Thymus (tissue), 11 donors: ENCODE measurements around the gene ZNF444. TPM values are rescaled to one million over a fixed set of nuclear protein-coding genes. Genes with fewer than 3 reads are reported as not detected.

Experiments
- DNase-seq, 9 donors: peaks; one replicate each; pipeline ENCODE4 v3.0.0-alpha.2; 2013; ENCODE audit warnings: low spot score in 9 of 9, low read depth in 6 of 9, missing footprints in 1 of 9
- H3K27ac ChIP-seq, 2 donors: one replicate each; pipeline ENCODE4 v1.5.1; 2013; ENCODE audit warnings: control low read depth in 1 of 2, low read depth in 1 of 2, low read length in 1 of 2, mild to moderate bottlenecking in 1 of 2, moderate library complexity in 1 of 2
- H3K27me3 ChIP-seq, 2 donors: one replicate each; pipeline ENCODE4 v1.5.1; 2013; ENCODE audit warnings: low read length in 1 of 2; ENCODE audit not compliant: control insufficient read depth in 2 of 2, insufficient read depth in 1 of 2
- H3K36me3 ChIP-seq, 2 donors: one replicate each; pipeline ENCODE4 v1.5.1; 2013; ENCODE audit warnings: low read length in 1 of 2, mild to moderate bottlenecking in 1 of 2, moderate library complexity in 1 of 2; ENCODE audit not compliant: control insufficient read depth in 2 of 2, insufficient read depth in 2 of 2
- H3K4me1 ChIP-seq, 2 donors: one replicate each; pipeline ENCODE4 v1.5.1; 2013; ENCODE audit warnings: low read length in 2 of 2; ENCODE audit not compliant: control insufficient read depth in 2 of 2, insufficient read depth in 2 of 2
- H3K4me3 ChIP-seq, 2 donors: one replicate each; pipeline ENCODE4 v1.5.1; 2013; ENCODE audit warnings: low read length in 2 of 2, control low read depth in 1 of 2, mild to moderate bottlenecking in 1 of 2
- H3K9me3 ChIP-seq, 2 donors: one replicate each; pipeline ENCODE4 v1.5.1; 2013; ENCODE audit warnings: low read length in 1 of 2, mild to moderate bottlenecking in 1 of 2; ENCODE audit not compliant: control insufficient read depth in 2 of 2, insufficient read depth in 1 of 2
- WGBS: extraction: QIAGEN DNeasy Blood & Tissue Kit; methylation state at CpG from one replicate; pipeline ENCODE4 v1.1.7; 2013; 5-methylcytosine and 5-hydroxymethylcytosine counted together
- polyA plus RNA-seq: library from polyadenylated mRNA; stranded (reverse); fragments of 200-250 nt; gene quantifications from one replicate; pipeline ENCODE4 v1.2.3, GENCODE V29; 2013
- total RNA-seq: library from RNA; stranded (reverse); fragments of 120-200 nt; gene quantifications from one replicate; pipeline ENCODE4 v1.2.4, GENCODE V29; 2013
- donor health status: healthy.

Gene ZNF444
- total and polyA plus RNA-seq, 2 donors, result 21.2 to 45.5 TPM

GRCh38 chr19:56118666-56119581 is 22.2 kb upstream of the ZNF444 start:
- Histone ChIP-seq H3K27ac (peak overlapping the region; percentile 37 to 90), H3K9me3 (no peaks in the 10 kb centered on the region), H3K4me3 (no peak overlapping the region), H3K36me3 (peaks cover 0 to 8% of the 10 kb centered on the region in 2 donors), H3K4me1 (peaks cover 11 to 47% of the 10 kb centered on the region in 2 donors), H3K27me3 (no peaks in the 10 kb centered on the region)
- DNase-seq, result no peak
- 77% methylated on average over 8 of the region's 8 CpGs for WGBS

- H3K4me3 ChIP-seq, result peak overlapping the region in 1 of 2 donors; percentile 63
- H3K27ac ChIP-seq, result peak overlapping the region; percentile 64 to 90
- no peak for DNase-seq
- no peaks in the 10 kb centered on the region for H3K9me3 ChIP-seq
- 73% methylated on average over 16 of the region's 16 CpGs for WGBS
- H3K36me3 ChIP-seq, result peaks cover 0 to 8% of the 10 kb centered on the region in 2 donors
- peaks cover 12 to 49% of the 10 kb centered on the region in 2 donors for H3K4me1 ChIP-seq
- H3K27me3 ChIP-seq, result no peaks in the 10 kb centered on the region
Observed at GRCh38 chr19:56119582-56119978, 21.5 kb upstream of the ZNF444 start.

GRCh38 chr19:56120002-56120370 is 21.1 kb upstream of the ZNF444 start:
- no peak for DNase-seq
- H3K27ac ChIP-seq, result peak overlapping the region; percentile 90 to 91
- 30% methylated on average over 8 of the region's 8 CpGs for WGBS
- H3K4me1 ChIP-seq, result peaks cover 11 to 49% of the 10 kb centered on the region in 2 donors
- H3K36me3 ChIP-seq, result peaks cover 0 to 8% of the 10 kb centered on the region in 2 donors
- H3K4me3 ChIP-seq, result peak overlapping the region; percentile 63 to 69
- H3K27me3 ChIP-seq, result no peaks in the 10 kb centered on the region
- no peaks in the 10 kb centered on the region for H3K9me3 ChIP-seq

DNA sequence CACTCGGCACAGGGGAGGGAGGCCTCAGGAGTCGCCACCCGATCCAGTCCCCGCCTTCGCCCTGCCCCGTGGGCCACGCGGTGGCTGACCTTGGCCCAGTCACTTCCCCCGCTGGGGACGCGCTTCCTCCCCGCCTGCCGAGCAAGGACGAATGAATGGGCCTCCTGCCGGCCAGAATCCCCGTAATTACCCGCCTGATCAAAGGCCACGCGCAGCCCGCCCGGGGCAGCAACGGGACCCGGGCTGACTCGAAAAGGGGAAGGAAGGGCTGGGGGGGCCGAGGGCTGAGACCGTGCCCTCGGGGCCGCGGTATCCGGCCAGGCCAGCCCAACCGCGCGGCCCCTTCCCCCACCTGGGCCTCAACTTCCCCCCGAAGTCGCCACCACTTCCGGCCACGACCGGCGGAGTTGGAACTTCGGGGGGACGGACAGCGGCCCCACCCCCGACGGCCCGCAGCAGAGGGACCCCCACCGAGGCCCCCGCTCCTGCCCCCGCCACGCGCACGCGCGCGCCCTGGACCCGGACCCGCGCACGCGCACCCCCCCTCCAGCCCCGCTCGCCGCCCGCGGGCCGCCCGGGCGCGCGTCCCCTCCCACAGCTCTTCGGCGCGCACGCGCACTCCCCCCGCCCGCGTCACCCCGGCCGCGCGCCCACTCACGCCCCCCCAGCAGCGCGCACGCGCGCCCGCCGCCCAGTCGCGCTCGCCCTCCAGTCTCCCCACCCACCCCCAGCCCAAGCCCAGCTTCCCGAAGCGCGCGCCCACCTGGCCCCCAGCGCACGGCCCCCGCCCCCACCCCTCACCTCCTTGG is 20.5 kb upstream of the ZNF444 start:
- no peaks in the 10 kb centered on the region for H3K9me3 ChIP-seq
- H3K4me1 ChIP-seq, result peaks cover 12 to 54% of the 10 kb centered on the region in 2 donors
- peak in 4 of 9 donors; percentile 66 to 82 (median 78) for DNase-seq
- H3K36me3 ChIP-seq, result peaks cover 0 to 7% of the 10 kb centered on the region in 2 donors
- 1% methylated on average over 98 of the region's 99 CpGs for WGBS
- no peaks in the 10 kb centered on the region for H3K27me3 ChIP-seq
- H3K27ac ChIP-seq, result peak overlapping the region; percentile 90 to 91
- H3K4me3 ChIP-seq, result peak overlapping the region; percentile 63 to 69

DNA sequence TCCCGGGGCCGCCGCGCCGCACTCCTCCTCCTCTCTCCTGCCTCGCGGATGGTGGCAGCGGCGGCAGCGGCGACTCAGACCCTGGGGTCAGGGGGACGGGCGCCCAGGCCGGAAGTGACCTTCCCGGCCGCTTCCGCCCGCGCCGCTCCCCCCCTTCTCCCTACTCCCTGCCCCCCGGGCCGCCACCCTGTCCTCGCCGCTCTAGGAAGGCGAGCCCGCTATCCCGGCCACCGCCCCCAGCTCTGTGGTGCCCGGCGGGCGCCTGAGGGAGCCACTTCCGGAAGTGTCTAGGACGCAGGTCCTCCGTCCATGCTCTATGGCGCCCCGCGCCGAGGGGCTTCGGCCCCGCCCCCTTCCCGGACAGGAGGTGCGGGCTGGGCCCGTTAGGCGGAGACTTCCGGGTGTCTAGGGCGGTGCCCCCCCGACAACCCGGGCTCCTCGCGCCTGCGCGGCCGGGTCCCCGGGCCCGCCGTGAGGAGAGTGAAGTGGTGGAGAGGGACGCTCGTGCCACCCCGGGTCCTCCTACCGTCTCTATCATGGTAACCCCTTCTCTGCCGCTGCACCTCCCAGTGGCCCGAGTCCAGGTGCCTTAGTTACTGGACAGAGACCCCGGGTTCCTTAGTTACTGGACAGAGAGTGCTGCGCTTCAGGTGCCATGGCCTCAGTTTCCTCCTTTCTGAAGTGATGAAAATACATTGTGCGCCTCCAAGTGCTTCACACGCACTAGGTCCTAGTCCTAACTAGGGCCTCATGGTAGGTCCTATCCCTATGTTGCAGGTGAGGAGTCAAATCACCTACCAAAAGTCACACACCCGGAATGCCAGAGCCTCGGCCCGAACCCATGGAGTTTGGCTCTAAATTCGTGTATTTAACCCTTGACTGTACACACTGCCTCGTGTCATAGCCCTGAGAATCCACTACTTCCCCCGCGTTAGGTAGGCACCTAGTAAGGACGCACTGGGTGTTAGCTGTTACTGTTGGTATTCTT is 19.6 kb upstream of the ZNF444 start, which contains the start of gene ZNF787:
ZNF787 (minus strand) TSS at position 116 of the 988 bp plus-strand sequence. CDS start 18,078 bp downstream, outside the sequence.
- DNase-seq, result peak; percentile 83 to 97 (median 92)
- WGBS, result 10% methylated on average over 74 of the region's 74 CpGs
- peak within 1 kb of the TSS; percentile 90 to 91 for H3K27ac ChIP-seq
- peaks cover 0 to 4% of the 10 kb centered on the region in 2 donors for H3K36me3 ChIP-seq
- H3K27me3 ChIP-seq, result no peaks in the 10 kb centered on the region
- H3K4me3 ChIP-seq, result peak within 1 kb of the TSS; percentile 63 to 69
- H3K9me3 ChIP-seq, result no peaks in the 10 kb centered on the region
- peaks cover 12 to 62% of the 10 kb centered on the region in 2 donors for H3K4me1 ChIP-seq

- 98% methylated on average over 16 of the region's 16 CpGs for WGBS
- no peak overlapping the region for H3K4me3 ChIP-seq
- H3K27me3 ChIP-seq, result no peaks in the 10 kb centered on the region
- peaks cover 11 to 63% of the 10 kb centered on the region in 2 donors for H3K4me1 ChIP-seq
- DNase-seq, result no peak
- no peak overlapping the region for H3K27ac ChIP-seq
- H3K9me3 ChIP-seq, result no peaks in the 10 kb centered on the region
- H3K36me3 ChIP-seq, result peaks cover 0 to 2% of the 10 kb centered on the region in 2 donors
Observed at GRCh38 chr19:56123266-56123891, 17.7 kb upstream of the ZNF444 start.

- Histone ChIP-seq H3K9me3 (no peaks in the 10 kb centered on the region), H3K27me3 (no peaks in the 10 kb centered on the region), H3K4me1 (peaks cover 6 to 51% of the 10 kb centered on the region in 2 donors), H3K27ac (peak overlapping the region; percentile 83 to 88), H3K4me3 (no peak overlapping the region), H3K36me3 (no peaks in the 10 kb centered on the region)
- DNase-seq, result peak in 1 of 9 donors; percentile 70
- 62% methylated on average over 4 of the region's 4 CpGs for WGBS
Observed at GRCh38 chr19:56124578-56124977, 16.5 kb upstream of the ZNF444 start.
